GM23248 (cell line): ENCODE measurements around the gene PHKG2.

Source experiments
- EZH2 ChIP-seq: fragments of 200-600 bp; sonication (generic); IDR thresholded peaks from 2 replicates; pipeline ENCODE4 v1.6.1; 2018; ENCODE audit warnings: antibody characterized with exemption, mild to moderate bottlenecking; ENCODE audit not compliant: insufficient read depth, poor library complexity, severe bottlenecking
- EZH2phosphoT487 ChIP-seq: fragments of 200-600 bp; sonication (generic); IDR thresholded peaks from 2 replicates; pipeline ENCODE4 v1.6.1; 2018; ENCODE audit warnings: antibody characterized with exemption, moderate library complexity, mild to moderate bottlenecking, low read depth; ENCODE audit not compliant: insufficient read depth

DNA sequence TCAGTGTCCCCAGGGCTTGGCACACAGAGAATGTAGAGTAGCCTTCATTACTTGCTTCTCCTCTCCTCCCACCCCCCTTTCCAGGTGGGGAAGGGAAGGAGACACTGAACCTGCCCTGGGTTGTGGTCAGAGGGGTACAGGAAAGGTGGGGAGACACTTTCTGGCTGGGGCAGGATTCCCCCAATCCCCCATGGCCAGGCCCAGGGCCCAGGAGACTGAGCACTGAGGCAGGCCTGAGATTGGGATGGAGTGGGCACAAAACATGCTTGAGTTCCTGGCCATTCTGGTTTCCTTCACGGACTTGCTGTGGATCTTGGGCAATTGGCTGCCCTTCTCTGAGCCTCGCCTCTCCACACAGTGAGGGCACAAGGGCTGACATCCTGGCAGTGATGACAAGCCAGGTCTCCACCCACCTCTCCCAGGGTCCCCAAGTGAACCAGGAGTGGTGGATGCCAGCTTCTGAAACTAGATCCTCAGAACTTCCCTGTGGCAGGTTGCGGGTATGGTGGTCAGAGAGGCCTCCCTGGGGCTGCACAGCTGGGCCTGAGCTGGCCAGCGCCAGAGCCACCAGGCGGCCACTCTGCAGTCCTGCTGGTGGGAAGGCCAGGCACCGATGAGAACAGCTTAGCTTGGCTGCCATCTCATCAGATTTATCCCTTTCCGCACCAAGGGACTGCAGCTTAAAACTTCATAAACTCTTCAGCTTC, 29.5 kb downstream of the PHKG2 start:
- TF ChIP-seq EZH2phosphoT487 (no peak), EZH2 (no peak)
